ENCODE measurements around the gene KRTAP8-1. TPM values are rescaled to one million over a fixed set of nuclear protein-coding genes. Genes with fewer than 3 reads are reported as not detected.

Gene KRTAP8-1
- total and polyA plus RNA-seq, 7 experiments from 2014 or later: not detected

GRCh38 chr21:30829659-30830058 is 16.6 kb upstream of the KRTAP8-1 start, which contains the start of gene KRTAP7-1:
TSS of gene KRTAP7-1 (minus strand) at chr21:30829759. CDS start at chr21:30829698, 61 bp downstream.
- no peak for DNase-seq
- Mint-ChIP-seq H3K27ac (no peak within 1 kb of the TSS), H3K4me3 (no peak within 1 kb of the TSS), H3K27me3 (peaks cover 3 to 26% (median 13%) of the 10 kb centered on the region in 5 donors), H3K4me1 (no peaks in the 10 kb centered on the region), H3K36me3 (peaks cover 0 to 5% (median 0%) of the 10 kb centered on the region in 5 donors), H3K9me3 (peaks cover 0 to 11% (median 0%) of the 10 kb centered on the region in 11 donors)
- intact Hi-C loops (cut with micrococcal nuclease): no loop called here
- H3K36me3 ChIP-seq (ENCODE audit: control insufficient read depth in 2 of 3, insufficient read depth in 3 of 3, low read length in 3 of 3): no peaks in the 10 kb centered on the region
- H3K27me3 ChIP-seq (ENCODE audit: control insufficient read depth in 2 of 2, insufficient read depth in 2 of 2, low read length in 2 of 2): no peaks in the 10 kb centered on the region
- H3K27ac ChIP-seq (ENCODE audit: low read depth, low read length): no peak within 1 kb of the TSS
- no peaks in the 10 kb centered on the region for H3K4me1 ChIP-seq (ENCODE audit: control insufficient read depth in 2 of 2, insufficient read depth in 2 of 2, low read length in 2 of 2)
- CTCF ChIA-PET: interaction anchor here (0.6 kb wide), 1 partner anchor 314 kb away, joined by 11 read pairs; no protein-coding TSS in a partner anchor
- no peak within 1 kb of the TSS for H3K4me3 ChIP-seq (ENCODE audit: low read length)
- POLR2A ChIA-PET: no interaction called here
- ATAC-seq: no peak
- no peaks in the 10 kb centered on the region for H3K9me3 ChIP-seq (ENCODE audit: control insufficient read depth in 2 of 3, low read length in 3 of 3)

- Mint-ChIP-seq H3K4me1 (peaks cover 0 to 3% (median 0%) of the 10 kb centered on the region in 7 donors), H3K9me3 (peaks cover 0 to 5% (median 0%) of the 10 kb centered on the region in 11 donors), H3K4me3 (no peak overlapping the region), H3K36me3 (no peaks in the 10 kb centered on the region), H3K27me3 (peaks cover 7 to 29% (median 14%) of the 10 kb centered on the region in 5 donors), H3K27ac (no peak overlapping the region)
- ChIA-PET POLR2A (no interaction called here), CTCF (no interaction called here)
- no peaks in the 10 kb centered on the region for H3K4me1 ChIP-seq (ENCODE audit: control insufficient read depth in 2 of 2, insufficient read depth in 2 of 2, low read length in 2 of 2)
- H3K36me3 ChIP-seq (ENCODE audit: control insufficient read depth in 2 of 3, insufficient read depth in 3 of 3, low read length in 3 of 3): no peaks in the 10 kb centered on the region
- no peaks in the 10 kb centered on the region for H3K9me3 ChIP-seq (ENCODE audit: control insufficient read depth in 2 of 3, low read length in 3 of 3)
- intact Hi-C loops (cut with micrococcal nuclease): no loop called here
- no peak overlapping the region for H3K27ac ChIP-seq (ENCODE audit: low read depth, low read length)
- ATAC-seq (no peak), DNase-seq (no peak)
- no peaks in the 10 kb centered on the region for H3K27me3 ChIP-seq (ENCODE audit: control insufficient read depth in 2 of 2, insufficient read depth in 2 of 2, low read length in 2 of 2)
- H3K4me3 ChIP-seq (ENCODE audit: low read length): no peak overlapping the region
Measured at GRCh38 chr21:30818837-30819610, 6.0 kb upstream of the KRTAP8-1 start.

GRCh38 chr21:30800605-30801004 is 12.5 kb downstream of the KRTAP8-1 start:
- intact Hi-C loops (cut with micrococcal nuclease): loop anchor here in 1 of 2 donors (10.0 kb wide), 1 partner anchor 64 kb away; no protein-coding TSS in a partner anchor
- Mint-ChIP-seq H3K4me3 (no peak overlapping the region), H3K4me1 (no peaks in the 10 kb centered on the region), H3K9me3 (peaks cover 0 to 9% (median 0%) of the 10 kb centered on the region in 11 donors), H3K27me3 (peaks cover 0 to 15% (median 4%) of the 10 kb centered on the region in 5 donors), H3K36me3 (no peaks in the 10 kb centered on the region), H3K27ac (no peak overlapping the region)
- no peak for ATAC-seq
- DNase-seq: no peak
- Histone ChIP-seq H3K36me3 (ENCODE audit: control insufficient read depth in 2 of 3, insufficient read depth in 3 of 3, low read length in 3 of 3) (no peaks in the 10 kb centered on the region), H3K4me1 (ENCODE audit: control insufficient read depth in 2 of 2, insufficient read depth in 2 of 2, low read length in 2 of 2) (no peaks in the 10 kb centered on the region), H3K27me3 (ENCODE audit: control insufficient read depth in 2 of 2, insufficient read depth in 2 of 2, low read length in 2 of 2) (no peaks in the 10 kb centered on the region), H3K9me3 (ENCODE audit: control insufficient read depth in 2 of 3, low read length in 3 of 3) (no peaks in the 10 kb centered on the region), H3K4me3 (ENCODE audit: low read length) (no peak overlapping the region), H3K27ac (ENCODE audit: low read depth, low read length) (no peak overlapping the region)
- POLR2A ChIA-PET: no interaction called here
- CTCF ChIA-PET: interaction anchor here (0.6 kb wide), 1 partner anchor 461 kb away, joined by 3 read pairs; no protein-coding TSS in a partner anchor

GRCh38 chr21:30793581-30794314 is 19.3 kb downstream of the KRTAP8-1 start:
- H3K4me3 ChIP-seq (ENCODE audit: low read length): no peak overlapping the region
- POLR2A ChIA-PET: no interaction called here
- H3K27me3 ChIP-seq (ENCODE audit: control insufficient read depth in 2 of 2, insufficient read depth in 2 of 2, low read length in 2 of 2): no peaks in the 10 kb centered on the region
- ATAC-seq: no peak
- intact Hi-C loops (cut with micrococcal nuclease): no loop called here
- Mint-ChIP-seq H3K4me1 (no peaks in the 10 kb centered on the region), H3K36me3 (no peaks in the 10 kb centered on the region), H3K27me3 (peaks cover 7 to 23% (median 18%) of the 10 kb centered on the region in 5 donors), H3K27ac (no peak overlapping the region), H3K9me3 (peaks cover 0 to 6% (median 0%) of the 10 kb centered on the region in 11 donors), H3K4me3 (no peak overlapping the region)
- no peak for DNase-seq
- H3K27ac ChIP-seq (ENCODE audit: low read depth, low read length): no peak overlapping the region
- H3K4me1 ChIP-seq (ENCODE audit: control insufficient read depth in 2 of 2, insufficient read depth in 2 of 2, low read length in 2 of 2): no peaks in the 10 kb centered on the region
- H3K36me3 ChIP-seq (ENCODE audit: control insufficient read depth in 2 of 3, insufficient read depth in 3 of 3, low read length in 3 of 3): no peaks in the 10 kb centered on the region
- H3K9me3 ChIP-seq (ENCODE audit: control insufficient read depth in 2 of 3, low read length in 3 of 3): no peaks in the 10 kb centered on the region
- CTCF ChIA-PET: interaction anchor here (0.6 kb wide), 1 partner anchor 21 kb away, joined by 3 read pairs; no protein-coding TSS in a partner anchor

- Mint-ChIP-seq H3K27me3 (peaks cover 2 to 29% (median 11%) of the 10 kb centered on the region in 5 donors), H3K4me3 (no peak overlapping the region), H3K4me1 (no peaks in the 10 kb centered on the region), H3K36me3 (no peaks in the 10 kb centered on the region), H3K27ac (no peak overlapping the region), H3K9me3 (peaks cover 0 to 10% (median 0%) of the 10 kb centered on the region in 11 donors)
- no peak for ATAC-seq
- intact Hi-C loops (cut with micrococcal nuclease): no loop called here
- Histone ChIP-seq H3K4me3 (ENCODE audit: low read length) (no peak overlapping the region), H3K27me3 (ENCODE audit: control insufficient read depth in 2 of 2, insufficient read depth in 2 of 2, low read length in 2 of 2) (no peaks in the 10 kb centered on the region), H3K4me1 (ENCODE audit: control insufficient read depth in 2 of 2, insufficient read depth in 2 of 2, low read length in 2 of 2) (no peaks in the 10 kb centered on the region), H3K27ac (ENCODE audit: low read depth, low read length) (no peak overlapping the region), H3K9me3 (ENCODE audit: control insufficient read depth in 2 of 3, low read length in 3 of 3) (no peaks in the 10 kb centered on the region), H3K36me3 (ENCODE audit: control insufficient read depth in 2 of 3, insufficient read depth in 3 of 3, low read length in 3 of 3) (no peaks in the 10 kb centered on the region)
- DNase-seq: no peak
- ChIA-PET CTCF (no interaction called here), POLR2A (no interaction called here)
Measured at GRCh38 chr21:30779249-30779648, 33.8 kb downstream of the KRTAP8-1 start.

GRCh38 chr21:30769724-30770431 is 43.2 kb downstream of the KRTAP8-1 start:
- peaks cover 0 to 10% (median 0%) of the 10 kb centered on the region in 11 donors for H3K9me3 Mint-ChIP-seq
- POLR2A ChIA-PET: no interaction called here
- no peak overlapping the region for H3K27ac Mint-ChIP-seq
- DNase-seq (no peak), ATAC-seq (no peak)
- H3K4me1 ChIP-seq (ENCODE audit: control insufficient read depth in 2 of 2, insufficient read depth in 2 of 2, low read length in 2 of 2): no peaks in the 10 kb centered on the region
- no peaks in the 10 kb centered on the region for H3K27me3 ChIP-seq (ENCODE audit: control insufficient read depth in 2 of 2, insufficient read depth in 2 of 2, low read length in 2 of 2)
- peaks cover 0 to 18% (median 2%) of the 10 kb centered on the region in 5 donors for H3K27me3 Mint-ChIP-seq
- intact Hi-C loops (cut with micrococcal nuclease): no loop called here
- CTCF ChIA-PET: no interaction called here
- H3K4me3 Mint-ChIP-seq: no peak overlapping the region
- H3K27ac ChIP-seq (ENCODE audit: low read depth, low read length): no peak overlapping the region
- H3K4me3 ChIP-seq (ENCODE audit: low read length): no peak overlapping the region
- H3K4me1 Mint-ChIP-seq: no peaks in the 10 kb centered on the region
- H3K36me3 ChIP-seq (ENCODE audit: control insufficient read depth in 2 of 3, insufficient read depth in 3 of 3, low read length in 3 of 3): no peaks in the 10 kb centered on the region
- no peaks in the 10 kb centered on the region for H3K36me3 Mint-ChIP-seq
- no peaks in the 10 kb centered on the region for H3K9me3 ChIP-seq (ENCODE audit: control insufficient read depth in 2 of 3, low read length in 3 of 3)

Measured in naive thymus-derived CD4-positive, alpha-beta T cell (primary cell).